Measurements from ENCODE around the gene MDK.

MDK gene

GRCh38 chr11:46378296-46378695, 3.2 kb upstream of the MDK start:
- H3K27ac ChIP-seq (ENCODE audit: extremely low read depth, low read depth, low read length), result no peak overlapping the region
- no peak overlapping the region for H3K4me3 ChIP-seq (ENCODE audit: low read depth, low read length)
- no peaks in the 10 kb centered on the region for H3K9me3 ChIP-seq (ENCODE audit: control insufficient read depth, insufficient read depth, low read depth, low read length)
- peaks cover 0 to 54% of the 10 kb centered on the region in 2 experiments; a peak in 1 of 3 replicates for H3K36me3 ChIP-seq (ENCODE audit: control insufficient read depth in 2 of 2, insufficient read depth in 1 of 2, low read length in 2 of 2)
- no peaks in the 10 kb centered on the region for H3K4me1 ChIP-seq (ENCODE audit: control insufficient read depth, insufficient read depth, low read length)
- POLR2A ChIA-PET, result interaction anchor here (1.0 to 1.4 kb wide), 2 partner anchors 14 to 21 kb away, joined by 4 read pairs; no protein-coding TSS in a partner anchor
- CTCF ChIA-PET, result interaction anchor here (0.6 to 4.0 kb wide), 7 partner anchors 8 to 237 kb away, joined by 4 to 18 read pairs (median 5); partner anchors contain the start of gene DGKZ
- TF ChIP-seq ZBTB7A (tag by site-specific recombination; IDR thresholded peaks at IDR 0.05; ENCODE audit: low read depth) (no peak), ZNF488 (tag by site-specific recombination; IDR thresholded peaks at IDR 0.05) (no peak), ZNF585B (tag by site-specific recombination; IDR thresholded peaks at IDR 0.05) (no peak), HIC1 (tag by site-specific recombination; IDR thresholded peaks at IDR 0.05) (no peak), ZNF747 (tag by site-specific recombination; IDR thresholded peaks at IDR 0.05) (no peak), MZF1 (tag by site-specific recombination; IDR thresholded peaks at IDR 0.05; ENCODE audit: borderline replicate concordance) (no peak), ZNF239 (tag by site-specific recombination; IDR thresholded peaks at IDR 0.05) (no peak), ZBTB6 (tag by site-specific recombination; IDR thresholded peaks at IDR 0.05) (no peak), RBAK (tag by site-specific recombination; IDR thresholded peaks at IDR 0.05) (no peak)

GRCh38 chr11:46378811-46379481, 2.5 kb upstream of the MDK start:
- no peak overlapping the region for H3K27ac ChIP-seq (ENCODE audit: extremely low read depth, low read depth, low read length)
- H3K36me3 ChIP-seq (ENCODE audit: control insufficient read depth in 2 of 2, insufficient read depth in 1 of 2, low read length in 2 of 2), result peaks cover 0 to 56% of the 10 kb centered on the region in 2 experiments; a peak in 1 of 3 replicates
- no peaks in the 10 kb centered on the region for H3K9me3 ChIP-seq (ENCODE audit: control insufficient read depth, insufficient read depth, low read depth, low read length)
- no peaks in the 10 kb centered on the region for H3K4me1 ChIP-seq (ENCODE audit: control insufficient read depth, insufficient read depth, low read length)
- no peak overlapping the region for H3K4me3 ChIP-seq (ENCODE audit: low read depth, low read length)
- TF ChIP-seq ZNF621 (tag by site-specific recombination; IDR thresholded peaks at IDR 0.05), result no peak
- TF ChIP-seq ZIC2 (tag by site-specific recombination; IDR thresholded peaks at IDR 0.05), result 0 out of 2 replicates have a peak, but pooled peaks have one; percentile 32
- TF ChIP-seq ATF2 (tag by site-specific recombination; IDR thresholded peaks at IDR 0.05; ENCODE audit: low read depth), result no peak
- TF ChIP-seq SP3 (tag by site-specific recombination; IDR thresholded peaks at IDR 0.05), result no peak
- TF ChIP-seq GLIS1 (tag by site-specific recombination; IDR thresholded peaks at IDR 0.05), result peak; percentile 47
- TF ChIP-seq ZNF530 (tag by site-specific recombination; IDR thresholded peaks at IDR 0.05; ENCODE audit: low read depth), result no peak
- no peak for TF ChIP-seq PRDM6 (tag by site-specific recombination; IDR thresholded peaks at IDR 0.05)
- no peak for TF ChIP-seq ZNF155 (tag by site-specific recombination; IDR thresholded peaks at IDR 0.05)
- no peak for TF ChIP-seq ZNF571 (tag by site-specific recombination; IDR thresholded peaks at IDR 0.05)
- TF ChIP-seq GLIS2 (tag by site-specific recombination; IDR thresholded peaks at IDR 0.05), result peak; percentile 61
- POLR2A ChIA-PET, result interaction anchor here (1.0 to 1.4 kb wide), 3 partner anchors 10 to 22 kb away, joined by 3 to 4 read pairs (median 4); no protein-coding TSS in a partner anchor
- CTCF ChIA-PET, result interaction anchor here (0.5 to 4.0 kb wide), 6 partner anchors 10 to 140 kb away, joined by 3 to 18 read pairs (median 4); no protein-coding TSS in a partner anchor
